H9 (cell line): ENCODE results near the gene RIC8A. TPM values are rescaled to one million over a fixed set of nuclear protein-coding genes. Genes with fewer than 3 reads are reported as not detected.

Experiments used
- DNase-seq: peaks from one replicate; pipeline ENCODE4 v3.0.0-alpha.2; 2017
- H2AFZ ChIP-seq: one replicate; pipeline ENCODE4 v1.6.1; 2013; ENCODE audit warnings: mild to moderate bottlenecking, low read length, control low read depth, moderate library complexity
- H2AK5ac ChIP-seq: 2 replicates; pipeline ENCODE4 v1.6.1; 2013; ENCODE audit warnings: low read length, control low read depth, mixed read lengths; ENCODE audit not compliant: insufficient read length
- H2BK120ac ChIP-seq: one replicate; pipeline ENCODE4 v1.6.1; 2013; ENCODE audit warnings: low read depth, mild to moderate bottlenecking, low read length, control low read depth, inconsistent platforms; ENCODE audit not compliant: poor library complexity, severe bottlenecking
- H2BK12ac ChIP-seq: 2 replicates; pipeline ENCODE4 v1.6.1; 2013; ENCODE audit warnings: low read length, control low read depth, mixed read lengths, low read depth; ENCODE audit not compliant: insufficient read length
- H2BK15ac ChIP-seq: 2 replicates; pipeline ENCODE4 v1.6.1; 2013; ENCODE audit warnings: low read depth, low read length, control low read depth
- H2BK20ac ChIP-seq: one replicate; pipeline ENCODE4 v1.6.1; 2013; ENCODE audit warnings: low read depth, mild to moderate bottlenecking, low read length, control low read depth, inconsistent platforms; ENCODE audit not compliant: poor library complexity, severe bottlenecking
- H2BK5ac ChIP-seq: 2 replicates; pipeline ENCODE4 v1.6.1; 2013; ENCODE audit warnings: low read length, control low read depth, mixed read lengths; ENCODE audit not compliant: insufficient read length
- H3K14ac ChIP-seq: 2 replicates; pipeline ENCODE4 v1.6.1; 2013; ENCODE audit warnings: low read length, control low read depth; ENCODE audit not compliant: insufficient read depth
- H3K18ac ChIP-seq: 2 replicates; pipeline ENCODE4 v1.6.1; 2013; ENCODE audit warnings: low read depth, mild to moderate bottlenecking, mixed read lengths, low read length, control low read depth; ENCODE audit not compliant: insufficient read length
- H3K23ac ChIP-seq: 2 replicates; pipeline ENCODE4 v1.6.1; 2013; ENCODE audit warnings: low read length, control low read depth, mixed read lengths, low read depth; ENCODE audit not compliant: insufficient read length
- H3K23me2 ChIP-seq: 2 replicates; pipeline ENCODE4 v1.6.1; 2013; ENCODE audit warnings: low read depth, mild to moderate bottlenecking, mixed read lengths, low read length, control low read depth; ENCODE audit not compliant: insufficient read length, poor library complexity, severe bottlenecking
- H3K27ac ChIP-seq: 2 replicates; pipeline ENCODE4 v1.5.1; 2013; ENCODE audit warnings: low read length, control low read depth, mixed read lengths, low read depth; ENCODE audit not compliant: insufficient read length
- H3K27me3 ChIP-seq: 2 replicates; pipeline ENCODE4 v1.6.1; 2013; ENCODE audit warnings: low read length, control low read depth, inconsistent platforms; ENCODE audit not compliant: insufficient read depth
- H3K4ac ChIP-seq: 2 replicates; pipeline ENCODE4 v1.6.1; 2013; ENCODE audit warnings: low read depth, mild to moderate bottlenecking, control low read depth, inconsistent platforms, low read length, moderate library complexity
- H3K4me1 ChIP-seq: 2 replicates; pipeline ENCODE4 v1.6.1; 2013; ENCODE audit warnings: low read length, control low read depth, inconsistent platforms; ENCODE audit not compliant: insufficient read depth
- H3K4me2 ChIP-seq: 2 replicates; pipeline ENCODE4 v1.6.1; 2013; ENCODE audit warnings: low read length, control low read depth, mixed read lengths; ENCODE audit not compliant: insufficient read length, insufficient read depth
- H3K56ac ChIP-seq: 2 replicates; pipeline ENCODE4 v1.6.1; 2013; ENCODE audit warnings: low read depth, mild to moderate bottlenecking, mixed read lengths, low read length, control low read depth; ENCODE audit not compliant: insufficient read length
- H3K79me1 ChIP-seq: 2 replicates; pipeline ENCODE4 v1.6.1; 2013; ENCODE audit warnings: low read depth, mild to moderate bottlenecking, moderate library complexity, low read length, control low read depth, inconsistent platforms; ENCODE audit not compliant: insufficient read depth, poor library complexity, severe bottlenecking
- H3K79me2 ChIP-seq: 2 replicates; pipeline ENCODE4 v1.6.1; 2013; ENCODE audit warnings: low read length, control low read depth, inconsistent platforms; ENCODE audit not compliant: insufficient read depth
- H3K9ac ChIP-seq: 2 replicates; pipeline ENCODE4 v1.6.1; 2013; ENCODE audit warnings: low read length, control low read depth, mixed read lengths; ENCODE audit not compliant: insufficient read length; ENCODE audit errors: extremely low read depth
- H3K9me3 ChIP-seq: one replicate; pipeline ENCODE4 v1.6.1; 2013; ENCODE audit warnings: low read depth, low read length, inconsistent platforms; ENCODE audit not compliant: control insufficient read depth
- H3T11ph ChIP-seq: one replicate; pipeline ENCODE4 v1.6.1; 2013; ENCODE audit warnings: mild to moderate bottlenecking, low read length, control low read depth, inconsistent platforms
- H4K20me1 ChIP-seq: one replicate; pipeline ENCODE4 v1.6.1; 2013; ENCODE audit not compliant: control insufficient read depth, insufficient read length, insufficient read depth
- H4K5ac ChIP-seq: 2 replicates; pipeline ENCODE4 v1.6.1; 2013; ENCODE audit warnings: low read depth, mild to moderate bottlenecking, mixed read lengths, low read length, control low read depth; ENCODE audit not compliant: insufficient read length
- H4K8ac ChIP-seq: replicated peaks from 2 replicates; pipeline ENCODE4 v1.6.1; 2013; ENCODE audit warnings: low read length, control low read depth, mixed read lengths, low read depth; ENCODE audit not compliant: insufficient read length
- H4K91ac ChIP-seq: 2 replicates; pipeline ENCODE4 v1.6.1; 2013; ENCODE audit warnings: low read depth, mild to moderate bottlenecking, moderate library complexity, mixed read lengths, low read length, control low read depth; ENCODE audit not compliant: insufficient read length
- H3K27ac Mint-ChIP-seq, 3 experiments: 2 replicates in 2 of 3; 3 replicates in 1 of 3; pipeline ENCODE4 v1.8.0; 2020 to 2021; ENCODE audit warnings: mixed read lengths in 3 of 3, mild to moderate bottlenecking in 1 of 3, moderate library complexity in 1 of 3
- H3K27me3 Mint-ChIP-seq: 2 replicates; pipeline ENCODE4 v1.8.0; 2021; ENCODE audit warnings: low read depth, mild to moderate bottlenecking, moderate library complexity, mixed read lengths
- H3K36me3 Mint-ChIP-seq, 3 experiments: 2 replicates in 2 of 3; 3 replicates in 1 of 3; pipeline ENCODE4 v1.8.0; 2020 to 2021; ENCODE audit warnings: low read depth in 3 of 3, mixed read lengths in 3 of 3; ENCODE audit not compliant: insufficient read depth in 1 of 3
- H3K4me1 Mint-ChIP-seq, 2 experiments: 2 replicates each; pipeline ENCODE4 v1.8.0; 2020; ENCODE audit warnings: mixed read lengths in 2 of 2
- H3K4me3 Mint-ChIP-seq, 2 experiments: 2 replicates in 1 of 2; 3 replicates in 1 of 2; pipeline ENCODE4 v1.8.0; 2020 to 2021; ENCODE audit warnings: mild to moderate bottlenecking in 2 of 2, mixed read lengths in 2 of 2, moderate library complexity in 1 of 2
- H3K9me3 Mint-ChIP-seq, 2 experiments: 2 replicates in 1 of 2; 3 replicates in 1 of 2; pipeline ENCODE4 v1.8.0; 2020; ENCODE audit warnings: mild to moderate bottlenecking in 2 of 2, mixed read lengths in 2 of 2, moderate library complexity in 1 of 2
- WGBS: extraction: QIAGEN DNeasy Blood & Tissue Kit; methylation state at CpG from one replicate; pipeline ENCODE4 v1.1.7; 2013; ENCODE audit warnings: missing lambda C conversion rate, low lambda C conversion rate, mixed read lengths; ENCODE audit not compliant: insufficient read length; ENCODE audit errors: extremely low coverage; 5-methylcytosine and 5-hydroxymethylcytosine counted together
- total RNA-seq: library from RNA; stranded (reverse); gene quantifications from 2 replicates; pipeline ENCODE4 v1.2.1, GENCODE V29; 2021
- TF ChIP-seq, protein P1 (sequence below): fragments of 200-600 bp; sonication (generic); conservative IDR thresholded peaks from 3 replicates; pipeline ENCODE4 v1.8.0; 2021; ENCODE audit warnings: antibody characterized with exemption, mild to moderate bottlenecking

RIC8A gene
- total RNA-seq, 1 experiment from 2014 or later: 94.9 TPM

DNA sequence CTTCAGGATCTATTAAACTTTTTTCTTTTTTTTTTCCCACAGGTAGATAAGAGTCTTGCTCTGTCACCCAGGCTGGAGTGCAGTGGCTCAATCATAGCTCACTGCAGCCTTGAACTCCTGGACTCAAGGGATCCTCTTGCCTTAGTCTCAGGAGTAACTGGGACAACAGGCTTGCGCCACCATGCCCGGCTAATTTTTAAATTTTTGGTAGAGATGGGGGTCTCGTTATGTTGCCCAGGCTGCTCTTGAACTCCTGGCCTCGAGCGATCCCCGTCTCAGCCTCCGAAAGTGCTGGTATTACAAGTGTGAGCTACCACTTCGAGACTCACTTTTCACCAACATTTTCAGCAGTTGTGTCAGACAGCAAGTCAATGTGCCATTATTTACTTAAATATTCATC, 27.7 kb downstream of the RIC8A start:
- no peak overlapping the region for H3K27ac ChIP-seq

More for the DNA sequence above, 27.7 kb downstream of the RIC8A start:
- DNase-seq: no peak
- WGBS: no CpG with 5 or more reads among the region's 8 CpGs
- no peak overlapping the region for H3K27ac Mint-ChIP-seq
- Histone ChIP-seq H2BK20ac (no peak overlapping the region), H2BK120ac (no peak overlapping the region), H2BK12ac (no peak overlapping the region), H4K5ac (no peak overlapping the region), H4K8ac (no peak overlapping the region), H3K14ac (no peak overlapping the region), H3K27me3 (no peaks in the 10 kb centered on the region; the same call in 1 of the 2 replicates), H3K56ac (no peak overlapping the region), H4K20me1 (no peaks in the 10 kb centered on the region), H2BK15ac (no peak overlapping the region), H3K9ac (peak overlapping the region; percentile 84), H3K23me2 (peaks cover 6% of the 10 kb centered on the region), H3K9me3 (no peaks in the 10 kb centered on the region), H3T11ph (no peak overlapping the region), H3K79me2 (peaks cover 6% of the 10 kb centered on the region; the same call in 1 of the 2 replicates), H3K18ac (no peak overlapping the region), H2AK5ac (no peak overlapping the region), H4K91ac (no peak overlapping the region), H2BK5ac (no peak overlapping the region), H3K4me2 (peak overlapping the region; percentile 88), H3K79me1 (peaks cover 4% of the 10 kb centered on the region), H3K23ac (no peak overlapping the region), H3K4ac (no peak overlapping the region), H3K4me1 (no peaks in the 10 kb centered on the region; the same call in 1 of the 2 replicates), H2AFZ (no peak overlapping the region)
- TF ChIP-seq, protein P1, sequence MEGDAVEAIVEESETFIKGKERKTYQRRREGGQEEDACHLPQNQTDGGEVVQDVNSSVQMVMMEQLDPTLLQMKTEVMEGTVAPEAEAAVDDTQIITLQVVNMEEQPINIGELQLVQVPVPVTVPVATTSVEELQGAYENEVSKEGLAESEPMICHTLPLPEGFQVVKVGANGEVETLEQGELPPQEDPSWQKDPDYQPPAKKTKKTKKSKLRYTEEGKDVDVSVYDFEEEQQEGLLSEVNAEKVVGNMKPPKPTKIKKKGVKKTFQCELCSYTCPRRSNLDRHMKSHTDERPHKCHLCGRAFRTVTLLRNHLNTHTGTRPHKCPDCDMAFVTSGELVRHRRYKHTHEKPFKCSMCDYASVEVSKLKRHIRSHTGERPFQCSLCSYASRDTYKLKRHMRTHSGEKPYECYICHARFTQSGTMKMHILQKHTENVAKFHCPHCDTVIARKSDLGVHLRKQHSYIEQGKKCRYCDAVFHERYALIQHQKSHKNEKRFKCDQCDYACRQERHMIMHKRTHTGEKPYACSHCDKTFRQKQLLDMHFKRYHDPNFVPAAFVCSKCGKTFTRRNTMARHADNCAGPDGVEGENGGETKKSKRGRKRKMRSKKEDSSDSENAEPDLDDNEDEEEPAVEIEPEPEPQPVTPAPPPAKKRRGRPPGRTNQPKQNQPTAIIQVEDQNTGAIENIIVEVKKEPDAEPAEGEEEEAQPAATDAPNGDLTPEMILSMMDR: no peak
- peaks cover 3 to 13% (median 11%) of the 10 kb centered on the region in 3 experiments; a peak in 6 of 7 replicates for H3K36me3 Mint-ChIP-seq
- H3K4me1 Mint-ChIP-seq: peaks cover 9 to 18% of the 10 kb centered on the region in 2 experiments
- no peaks in the 10 kb centered on the region; a peak in 1 of 5 replicates for H3K9me3 Mint-ChIP-seq
- no peaks in the 10 kb centered on the region; the same call in 1 of the 2 replicates for H3K27me3 Mint-ChIP-seq
- H3K4me3 Mint-ChIP-seq: peak overlapping the region; percentile 95
